Osteoblast (primary cell): ENCODE measurements around the gene KLF4. TPM values are rescaled to one million over a fixed set of nuclear protein-coding genes. Genes with fewer than 3 reads are reported as not detected.

Experiments used
- DNase-seq: peaks from one replicate; pipeline ENCODE4 v3.0.0; 2011; ENCODE audit warnings: low spot score, mixed read lengths; ENCODE audit not compliant: insufficient read length; ENCODE audit errors: missing footprints
- H2AFZ ChIP-seq: 2 replicates; pipeline ENCODE4 v1.6.0; 2011; ENCODE audit warnings: mild to moderate bottlenecking, low read length
- H3K27ac ChIP-seq: 2 replicates; pipeline ENCODE4 v1.5.1; 2011; ENCODE audit warnings: mild to moderate bottlenecking, low read depth, low read length, moderate library complexity
- H3K27me3 ChIP-seq: 2 replicates; pipeline ENCODE4 v1.6.0; 2012; ENCODE audit warnings: mild to moderate bottlenecking, control low read depth, inconsistent platforms, low read length, moderate library complexity; ENCODE audit not compliant: insufficient read depth
- H3K36me3 ChIP-seq: 2 replicates; pipeline ENCODE4 v1.5.1; 2011; ENCODE audit warnings: mild to moderate bottlenecking, low read length, control low read depth, moderate library complexity; ENCODE audit not compliant: insufficient read depth
- H3K4me1 ChIP-seq: 2 replicates; pipeline ENCODE4 v1.5.1; 2011; ENCODE audit warnings: mild to moderate bottlenecking, low read length, control low read depth, moderate library complexity; ENCODE audit not compliant: insufficient read depth
- H3K4me2 ChIP-seq: 2 replicates; pipeline ENCODE4 v1.6.0; 2011; ENCODE audit warnings: mild to moderate bottlenecking, low read length; ENCODE audit not compliant: insufficient read depth
- H3K4me3 ChIP-seq: fragments of 200-600 bp; sonication (generic); 3 replicates; pipeline ENCODE4 v1.5.1; 2012; ENCODE audit warnings: mild to moderate bottlenecking, low read length, inconsistent platforms; ENCODE audit not compliant: insufficient read depth
- H3K79me2 ChIP-seq: 2 replicates; pipeline ENCODE4 v1.6.0; 2012; ENCODE audit warnings: mild to moderate bottlenecking, low read length, control low read depth, inconsistent platforms; ENCODE audit not compliant: insufficient read depth
- H3K9me3 ChIP-seq: 2 replicates; pipeline ENCODE4 v1.5.1; 2011; ENCODE audit warnings: low read depth, low read length, control low read depth
- H4K20me1 ChIP-seq: 2 replicates; pipeline ENCODE4 v1.6.0; 2012; ENCODE audit warnings: mild to moderate bottlenecking, low read length, control low read depth; ENCODE audit not compliant: insufficient read depth
- total RNA-seq: library from RNA; depleted of rRNA; stranded (reverse); fragments of >200 nt; gene quantifications from 2 replicates; pipeline ENCODE4 v1.2.3, GENCODE V29; 2012
- TF ChIP-seq, protein P1 (sequence below): IDR thresholded peaks from 2 replicates; pipeline ENCODE4 v1.5.1; 2011; ENCODE audit warnings: mild to moderate bottlenecking, low read depth, low read length, moderate library complexity; ENCODE audit errors: extremely low read depth

The KLF4 gene
- total RNA-seq, 1 donor: 34.7 TPM

DNA sequence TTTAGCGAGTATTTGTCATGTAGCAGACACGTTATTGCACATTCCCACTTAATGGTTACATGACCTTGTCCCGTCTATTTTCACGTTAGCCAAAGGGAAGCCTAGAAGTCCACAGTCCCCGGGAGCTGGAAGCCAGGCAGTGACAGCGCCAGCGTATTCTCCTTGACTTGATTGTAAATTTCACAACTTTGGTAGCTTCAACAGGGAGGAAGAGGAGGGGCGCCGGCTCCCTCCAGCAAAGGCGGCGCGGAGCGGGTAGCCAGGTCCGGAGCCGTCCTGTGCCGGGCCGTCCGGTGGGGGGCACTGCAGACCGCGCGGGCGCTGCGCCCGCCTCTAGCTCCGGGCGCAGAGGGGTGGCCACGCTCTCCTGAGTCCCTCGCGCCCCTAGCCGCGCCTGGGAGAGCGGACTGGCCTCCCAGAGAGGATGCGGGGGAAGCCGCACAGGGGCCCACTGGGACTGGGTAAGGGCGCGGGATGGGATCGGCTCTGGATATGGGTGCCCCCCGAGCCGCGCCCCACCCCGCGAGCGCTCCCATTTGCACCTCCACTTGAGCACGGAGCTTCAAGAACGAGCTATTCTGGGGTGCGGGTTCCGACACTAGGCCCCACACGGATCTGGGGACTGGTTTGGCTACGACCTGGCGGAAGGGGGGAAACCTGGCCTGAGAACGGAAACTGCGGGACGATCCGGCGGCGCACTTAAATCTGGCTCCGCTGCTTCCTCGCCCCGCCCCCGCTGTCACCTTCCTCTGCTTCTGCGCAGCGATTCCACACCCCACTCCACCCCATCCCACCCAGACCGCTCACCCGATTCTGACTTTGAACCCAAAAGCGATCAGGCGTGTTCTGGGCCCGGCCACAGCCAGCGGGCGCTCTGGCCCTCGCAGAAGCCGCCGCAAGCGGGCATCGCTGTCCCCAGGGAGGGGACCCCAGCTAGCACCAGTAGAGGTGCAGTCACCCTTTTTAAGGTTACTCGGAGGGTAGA, 23.8 kb downstream of the KLF4 start:
- peak; percentile 96 for DNase-seq
- TF ChIP-seq, protein P1, sequence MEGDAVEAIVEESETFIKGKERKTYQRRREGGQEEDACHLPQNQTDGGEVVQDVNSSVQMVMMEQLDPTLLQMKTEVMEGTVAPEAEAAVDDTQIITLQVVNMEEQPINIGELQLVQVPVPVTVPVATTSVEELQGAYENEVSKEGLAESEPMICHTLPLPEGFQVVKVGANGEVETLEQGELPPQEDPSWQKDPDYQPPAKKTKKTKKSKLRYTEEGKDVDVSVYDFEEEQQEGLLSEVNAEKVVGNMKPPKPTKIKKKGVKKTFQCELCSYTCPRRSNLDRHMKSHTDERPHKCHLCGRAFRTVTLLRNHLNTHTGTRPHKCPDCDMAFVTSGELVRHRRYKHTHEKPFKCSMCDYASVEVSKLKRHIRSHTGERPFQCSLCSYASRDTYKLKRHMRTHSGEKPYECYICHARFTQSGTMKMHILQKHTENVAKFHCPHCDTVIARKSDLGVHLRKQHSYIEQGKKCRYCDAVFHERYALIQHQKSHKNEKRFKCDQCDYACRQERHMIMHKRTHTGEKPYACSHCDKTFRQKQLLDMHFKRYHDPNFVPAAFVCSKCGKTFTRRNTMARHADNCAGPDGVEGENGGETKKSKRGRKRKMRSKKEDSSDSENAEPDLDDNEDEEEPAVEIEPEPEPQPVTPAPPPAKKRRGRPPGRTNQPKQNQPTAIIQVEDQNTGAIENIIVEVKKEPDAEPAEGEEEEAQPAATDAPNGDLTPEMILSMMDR: peak; percentile 67
- H3K79me2 ChIP-seq: no peaks in the 10 kb centered on the region

DNA sequence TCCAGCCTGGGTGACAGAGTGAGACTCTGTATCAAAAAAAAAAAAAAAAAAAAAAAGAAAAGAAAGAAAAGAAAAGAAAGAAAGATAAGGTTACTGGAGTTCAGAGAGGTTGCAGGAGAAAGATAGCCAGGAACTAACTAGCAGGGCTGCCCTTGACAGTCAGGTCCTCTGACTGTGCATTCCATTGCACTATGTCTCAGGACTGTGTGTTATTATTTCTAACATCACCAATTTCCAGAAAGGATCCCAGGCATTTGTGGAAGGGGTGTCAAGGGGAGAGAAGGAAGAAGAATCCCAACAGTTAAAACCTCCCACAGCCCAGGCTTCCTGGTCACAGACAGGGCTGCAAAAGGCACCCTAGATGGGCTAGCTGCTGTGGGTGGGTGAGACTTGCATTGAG, 25.1 kb downstream of the KLF4 start:
- H3K79me2 ChIP-seq: no peaks in the 10 kb centered on the region
- no peaks in the 10 kb centered on the region for H3K36me3 ChIP-seq
- H3K27ac ChIP-seq: no peak overlapping the region
- H3K4me1 ChIP-seq: peaks cover 6% of the 10 kb centered on the region
- H3K4me2 ChIP-seq: no peak overlapping the region
- no peaks in the 10 kb centered on the region for H3K27me3 ChIP-seq
- no peak overlapping the region for H2AFZ ChIP-seq
- H3K4me3 ChIP-seq: no peak overlapping the region
- TF ChIP-seq, protein P1: no peak
- H3K9me3 ChIP-seq: no peaks in the 10 kb centered on the region
- no peaks in the 10 kb centered on the region for H4K20me1 ChIP-seq
- no peak for DNase-seq

More for the DNA sequence above, 23.8 kb downstream of the KLF4 start:
- Histone ChIP-seq H3K36me3 (no peaks in the 10 kb centered on the region), H3K4me1 (peaks cover 6% of the 10 kb centered on the region), H3K9me3 (no peaks in the 10 kb centered on the region), H3K4me2 (peak overlapping the region; percentile 94), H3K4me3 (peak overlapping the region; percentile 82), H3K27me3 (no peaks in the 10 kb centered on the region), H3K27ac (no peak overlapping the region), H2AFZ (peak overlapping the region; percentile 91), H4K20me1 (no peaks in the 10 kb centered on the region)

DNA sequence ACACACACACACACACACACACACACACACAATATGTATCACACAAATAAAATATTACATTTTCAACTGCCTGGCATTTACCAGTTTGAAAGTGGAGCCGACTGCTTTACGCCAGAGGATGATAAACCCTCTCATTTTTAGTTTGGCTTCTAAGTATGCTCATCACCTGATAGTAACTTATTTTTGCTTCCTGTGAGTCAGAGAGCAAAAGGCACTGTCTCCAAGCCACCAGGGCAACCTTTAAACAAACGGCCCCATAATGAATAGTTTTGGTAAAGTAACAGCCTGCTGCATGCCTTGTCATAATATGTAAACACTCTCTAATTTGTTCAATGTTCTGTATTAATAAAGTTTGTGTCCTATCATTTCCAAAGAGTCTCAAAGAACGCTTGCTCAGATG, 26.9 kb downstream of the KLF4 start:
- H3K27me3 ChIP-seq: no peaks in the 10 kb centered on the region
- peaks cover 6% of the 10 kb centered on the region for H3K4me1 ChIP-seq
- no peaks in the 10 kb centered on the region for H3K79me2 ChIP-seq
- H3K36me3 ChIP-seq: no peaks in the 10 kb centered on the region
- no peak overlapping the region for H2AFZ ChIP-seq
- TF ChIP-seq, protein P1: no peak
- H3K9me3 ChIP-seq: no peaks in the 10 kb centered on the region
- H3K4me2 ChIP-seq: no peak overlapping the region
- DNase-seq: no peak
- H3K27ac ChIP-seq: no peak overlapping the region
- H3K4me3 ChIP-seq: no peak overlapping the region
- no peaks in the 10 kb centered on the region for H4K20me1 ChIP-seq
